Right lobe of liver (tissue), 4 donors: ENCODE results near the gene IRAK1.

Experiments used
- CTCF ChIP-seq, 4 donors: fragments of 200-600 bp in 3 of 4; fragments of 450-650 bp in 1 of 4; IDR thresholded peaks; one replicate each; pipeline versions ENCODE4 v1.5.1 to v1.8.0; 2016 to 2022; ENCODE audit warnings: antibody characterized with exemption in 4 of 4, mild to moderate bottlenecking in 2 of 4
- POLR2A ChIP-seq: fragments of 450-650 bp; IDR thresholded peaks from one replicate; pipeline ENCODE4 v1.6.1; 2017; ENCODE audit warnings: antibody characterized with exemption, mild to moderate bottlenecking
- donor health status: DM: no; HTN: no; CAD: no.
- donor health status: DM: no; HTN: no; CAD: no.
- donor health status: DM: no; HTN: yes; CAD: no.

- TF ChIP-seq CTCF (IDR thresholded peaks at IDR 0.05) (no peak), POLR2A (no peak)
Observed at GRCh38 chrX:154011376-154012335, 8.0 kb downstream of the IRAK1 start.
